ENCODE results near the gene EGLN2. TPM values are rescaled to one million over a fixed set of nuclear protein-coding genes. Genes with fewer than 3 reads are reported as not detected.

The EGLN2 gene
- total RNA-seq, 1 donor from 2014 or later = 109 TPM

Other genes with a start within 250 kb of the EGLN2 start
- 58.7 TPM for gene SHKBP1, start 222.3 kb upstream of the EGLN2 start, total RNA-seq
- 1,227 TPM for gene LTBP4, start 197.8 kb upstream of the EGLN2 start, total RNA-seq
- 123 TPM for gene NUMBL, start 108.5 kb upstream of the EGLN2 start, total RNA-seq
- 45.4 TPM for gene COQ8B, start 82.3 kb upstream of the EGLN2 start, total RNA-seq
- 26.2 TPM for gene ITPKC, start 82.1 kb upstream of the EGLN2 start, total RNA-seq
- 6.1 TPM for gene ACTMAP, start 48.7 kb upstream of the EGLN2 start, total RNA-seq
- gene SNRPA, start 48.0 kb upstream of the EGLN2 start, total RNA-seq = 58.3 TPM
- 173 TPM for gene MIA, start 23.7 kb upstream of the EGLN2 start, total RNA-seq
- 29.5 TPM for gene RAB4B, start 20.9 kb upstream of the EGLN2 start, total RNA-seq
- not detected for gene CYP2A6, start 51.3 kb downstream of the EGLN2 start, total RNA-seq
- gene CYP2A7, start 83.0 kb downstream of the EGLN2 start, total RNA-seq = not detected
- not detected for gene CYP2B6, start 192.1 kb downstream of the EGLN2 start, total RNA-seq

Measured in sciatic nerve (tissue), 1 donor.